Ascending aorta (tissue), 2 donors: ENCODE measurements around the gene GALNT17. TPM values are rescaled to one million over a fixed set of nuclear protein-coding genes. Genes with fewer than 3 reads are reported as not detected.

Experiments used
- DNase-seq, 2 donors: peaks; one replicate each; pipeline ENCODE4 v3.0.0-alpha.2; 2019; ENCODE audit warnings: low spot score in 2 of 2
- H3K27ac ChIP-seq, 2 donors: fragments of 200-600 bp; sonication (generic); one replicate each; pipeline ENCODE4 v1.5.1; 2016 to 2017; ENCODE audit warnings: mild to moderate bottlenecking in 1 of 2
- H3K27me3 ChIP-seq: fragments of 200-600 bp; sonication (generic); one replicate; pipeline ENCODE4 v1.5.1; 2017
- H3K36me3 ChIP-seq, 2 donors: fragments of 200-600 bp; sonication (generic); one replicate each; pipeline ENCODE4 v1.5.1; 2016
- H3K4me1 ChIP-seq, 2 donors: fragments of 200-600 bp; sonication (generic); one replicate each; pipeline ENCODE4 v1.5.1; 2016 to 2017; ENCODE audit warnings: mild to moderate bottlenecking in 1 of 2
- H3K4me3 ChIP-seq, 2 donors: fragments of 200-600 bp; sonication (generic); one replicate each; pipeline ENCODE4 v1.5.1; 2016 to 2017; ENCODE audit warnings: mild to moderate bottlenecking in 1 of 2
- H3K9me3 ChIP-seq, 2 donors: fragments of 200-600 bp; sonication (generic); one replicate each; pipeline ENCODE4 v1.5.1; 2016
- CTCF ChIP-seq, 3 experiments: fragments of 200-600 bp in 2 of 3; fragments of 450-650 bp in 1 of 3; sonication (generic) in 2 of 3; IDR thresholded peaks; one replicate each; pipeline ENCODE4 v1.5.1; 2016 to 2019; ENCODE audit warnings: antibody characterized with exemption in 3 of 3, mild to moderate bottlenecking in 1 of 3, moderate library complexity in 1 of 3
- intact Hi-C: fragments of 100-400 bp; cut with DNase I; formaldehyde crosslinking; loops from one replicate; pipeline ENCODE4 v1.15.1; 2023
- total RNA-seq: library from RNA; depleted of rRNA; stranded (reverse); fragments of >200 nt; gene quantifications from one replicate; pipeline ENCODE4 v1.1.0, GENCODE V29; 2016

GALNT17 gene
- total RNA-seq, 1 donor from 2014 or later, result 29.8 TPM

GRCh38 chr7:71480791-71481190 is 348.8 kb downstream of the GALNT17 start:
- Histone ChIP-seq H3K27me3 (no peaks in the 10 kb centered on the region), H3K4me3 (no peak overlapping the region), H3K4me1 (no peaks in the 10 kb centered on the region), H3K27ac (peak overlapping the region in 1 of 2 donors; percentile 19), H3K36me3 (no peaks in the 10 kb centered on the region), H3K9me3 (no peaks in the 10 kb centered on the region)
- no peak for TF ChIP-seq CTCF (IDR thresholded peaks at IDR 0.05)
- peak in 1 of 2 donors; percentile 63 for DNase-seq
- intact Hi-C loops, result no loop called here

- no peaks in the 10 kb centered on the region for H3K36me3 ChIP-seq
- H3K4me3 ChIP-seq, result no peak overlapping the region
- no peak overlapping the region for H3K27ac ChIP-seq
- H3K4me1 ChIP-seq, result no peaks in the 10 kb centered on the region
- intact Hi-C loops, result no loop called here
- H3K27me3 ChIP-seq, result no peaks in the 10 kb centered on the region
- no peak for DNase-seq
- TF ChIP-seq CTCF (IDR thresholded peaks at IDR 0.05), result no peak
- H3K9me3 ChIP-seq, result no peaks in the 10 kb centered on the region
Observed at GRCh38 chr7:71482284-71482683, 350.3 kb downstream of the GALNT17 start.

DNA sequence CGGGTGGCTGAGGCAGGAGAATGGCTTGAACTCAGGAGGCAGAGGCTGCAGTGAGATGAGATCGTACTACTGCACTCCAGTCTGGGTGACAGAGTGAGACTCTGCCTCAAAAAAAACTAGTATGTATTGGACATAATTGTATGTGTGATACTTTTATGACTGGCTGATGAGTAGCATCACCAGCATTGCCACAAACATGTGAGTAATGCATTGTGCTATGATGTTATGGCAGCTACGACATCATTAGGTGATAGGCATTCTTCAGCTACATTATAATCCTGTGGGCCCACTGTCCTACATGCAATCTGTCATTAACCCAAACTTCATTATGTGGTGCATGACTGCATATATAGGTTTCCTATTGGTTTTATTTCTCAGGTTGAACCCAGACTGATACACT is 352.4 kb downstream of the GALNT17 start:
- DNase-seq, result no peak
- TF ChIP-seq CTCF (IDR thresholded peaks at IDR 0.05), result no peak
- Histone ChIP-seq H3K4me1 (no peaks in the 10 kb centered on the region), H3K27ac (no peak overlapping the region), H3K27me3 (no peaks in the 10 kb centered on the region), H3K9me3 (no peaks in the 10 kb centered on the region), H3K4me3 (no peak overlapping the region), H3K36me3 (no peaks in the 10 kb centered on the region)
- intact Hi-C loops, result no loop called here

GRCh38 chr7:71485586-71485985 is 353.6 kb downstream of the GALNT17 start:
- no peak for DNase-seq
- H3K27me3 ChIP-seq, result no peaks in the 10 kb centered on the region
- no peaks in the 10 kb centered on the region for H3K4me1 ChIP-seq
- no peak for TF ChIP-seq CTCF (IDR thresholded peaks at IDR 0.05)
- H3K9me3 ChIP-seq, result no peaks in the 10 kb centered on the region
- H3K27ac ChIP-seq, result no peak overlapping the region
- no peak overlapping the region for H3K4me3 ChIP-seq
- intact Hi-C loops, result no loop called here
- H3K36me3 ChIP-seq, result no peaks in the 10 kb centered on the region

- Histone ChIP-seq H3K36me3 (no peaks in the 10 kb centered on the region), H3K9me3 (no peaks in the 10 kb centered on the region), H3K4me1 (no peaks in the 10 kb centered on the region), H3K27ac (no peak overlapping the region), H3K4me3 (no peak overlapping the region), H3K27me3 (no peaks in the 10 kb centered on the region)
- intact Hi-C loops, result no loop called here
- DNase-seq, result no peak
- no peak for TF ChIP-seq CTCF (IDR thresholded peaks at IDR 0.05)
Observed at GRCh38 chr7:71486414-71486813, 354.5 kb downstream of the GALNT17 start.
